ENCODE measurements around the gene FGF14.

DNA sequence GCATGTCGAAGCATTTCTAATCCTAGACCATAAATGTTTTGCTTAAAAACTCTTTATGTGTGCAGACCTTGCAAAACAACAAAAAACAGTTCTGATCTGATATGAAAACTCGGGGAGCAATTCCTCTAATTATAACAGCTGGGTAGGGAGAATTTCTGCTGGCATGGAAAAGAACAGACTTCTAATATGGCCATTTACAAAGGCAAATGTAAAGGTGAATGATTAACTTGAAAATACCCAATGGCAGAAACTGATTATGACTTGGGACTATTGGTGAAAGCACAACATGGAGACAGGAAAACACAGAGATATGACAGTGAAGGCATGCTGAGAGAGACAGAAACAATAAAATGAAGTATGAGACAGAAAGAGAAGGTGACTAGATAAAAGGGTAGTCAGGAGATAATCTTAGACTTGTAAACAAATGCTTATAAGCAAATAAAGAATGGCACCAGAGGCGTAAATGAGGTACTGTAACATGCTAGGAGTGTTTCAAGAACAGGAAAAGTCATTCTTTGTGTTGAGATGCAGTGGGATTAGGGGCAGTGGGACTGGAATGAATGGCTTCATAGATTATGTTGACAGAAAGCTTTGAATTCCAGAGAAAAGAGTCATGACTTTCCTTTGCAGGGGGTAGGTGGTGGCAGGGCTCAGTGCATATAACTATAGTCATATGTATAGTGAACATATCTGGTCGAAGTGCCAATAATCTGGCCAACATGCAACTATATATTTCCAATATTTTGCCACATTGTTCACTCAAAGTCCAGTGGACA, 556.4 kb downstream of the FGF14 start:
- TF ChIP-seq POLR2A (IDR thresholded peaks at IDR 0.05), result no peak
- TF ChIP-seq, protein P1, sequence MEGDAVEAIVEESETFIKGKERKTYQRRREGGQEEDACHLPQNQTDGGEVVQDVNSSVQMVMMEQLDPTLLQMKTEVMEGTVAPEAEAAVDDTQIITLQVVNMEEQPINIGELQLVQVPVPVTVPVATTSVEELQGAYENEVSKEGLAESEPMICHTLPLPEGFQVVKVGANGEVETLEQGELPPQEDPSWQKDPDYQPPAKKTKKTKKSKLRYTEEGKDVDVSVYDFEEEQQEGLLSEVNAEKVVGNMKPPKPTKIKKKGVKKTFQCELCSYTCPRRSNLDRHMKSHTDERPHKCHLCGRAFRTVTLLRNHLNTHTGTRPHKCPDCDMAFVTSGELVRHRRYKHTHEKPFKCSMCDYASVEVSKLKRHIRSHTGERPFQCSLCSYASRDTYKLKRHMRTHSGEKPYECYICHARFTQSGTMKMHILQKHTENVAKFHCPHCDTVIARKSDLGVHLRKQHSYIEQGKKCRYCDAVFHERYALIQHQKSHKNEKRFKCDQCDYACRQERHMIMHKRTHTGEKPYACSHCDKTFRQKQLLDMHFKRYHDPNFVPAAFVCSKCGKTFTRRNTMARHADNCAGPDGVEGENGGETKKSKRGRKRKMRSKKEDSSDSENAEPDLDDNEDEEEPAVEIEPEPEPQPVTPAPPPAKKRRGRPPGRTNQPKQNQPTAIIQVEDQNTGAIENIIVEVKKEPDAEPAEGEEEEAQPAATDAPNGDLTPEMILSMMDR (IDR thresholded peaks at IDR 0.05), result no peak
- no peak for TF ChIP-seq EP300 (IDR thresholded peaks at IDR 0.05)
